ENCODE data around the gene MOB2.

Gene MOB2

DNA sequence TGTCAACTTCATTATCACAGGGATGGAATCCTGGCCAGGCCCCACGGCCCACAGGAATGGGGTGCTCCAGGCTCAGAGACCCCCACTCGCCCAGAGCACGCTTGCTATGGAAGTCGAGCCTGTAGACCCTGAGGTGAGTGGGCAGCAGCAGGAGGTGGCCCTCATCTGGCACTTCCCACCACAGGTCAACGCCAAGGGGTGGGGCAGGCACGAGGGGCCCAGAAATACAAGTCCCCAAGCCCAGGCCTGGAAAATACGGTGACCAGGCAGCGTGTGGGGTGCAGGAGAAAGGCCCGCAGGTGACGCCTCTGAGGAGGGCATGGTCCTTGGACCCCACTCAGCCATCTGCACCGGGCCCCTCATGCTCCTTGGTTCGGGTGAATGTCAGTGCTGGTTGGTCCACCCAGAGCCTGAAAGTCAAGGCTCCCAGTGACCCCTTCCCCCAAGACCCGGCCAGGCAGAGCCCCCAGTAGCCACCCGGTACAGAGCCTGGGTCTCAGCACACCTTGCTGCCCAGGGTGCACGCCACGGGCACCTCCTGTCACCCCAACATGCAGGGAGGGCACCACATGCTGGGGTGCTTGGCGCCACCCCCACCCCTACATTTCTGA, 2.4 kb downstream of the MOB2 start:
- DNase-seq: no peak

DNA sequence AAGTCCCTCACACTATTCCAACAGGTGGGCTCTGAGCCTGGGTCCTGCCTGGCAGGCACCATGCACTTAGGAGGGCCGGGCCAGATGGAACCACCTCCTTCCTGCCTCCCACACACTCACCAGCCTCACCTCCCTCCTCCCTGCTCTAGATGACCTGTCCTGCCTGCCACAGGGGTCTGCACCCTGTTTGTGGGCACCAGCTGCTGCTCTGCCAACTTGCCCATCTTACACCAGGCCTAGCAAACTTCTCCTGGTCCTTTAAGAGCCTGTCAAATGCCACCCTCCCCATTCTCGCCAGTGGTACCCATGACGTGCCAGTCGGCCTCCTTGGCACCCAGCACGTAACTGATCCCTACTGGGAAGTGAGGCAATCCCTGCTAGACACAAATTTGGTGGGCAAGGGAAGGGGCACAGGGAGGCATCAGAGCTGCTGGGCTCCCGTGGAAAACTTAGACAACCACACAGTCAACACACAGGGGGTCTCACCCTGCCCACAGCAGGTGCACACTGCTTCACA, 3.1 kb downstream of the MOB2 start:
- no peak for DNase-seq

DNA sequence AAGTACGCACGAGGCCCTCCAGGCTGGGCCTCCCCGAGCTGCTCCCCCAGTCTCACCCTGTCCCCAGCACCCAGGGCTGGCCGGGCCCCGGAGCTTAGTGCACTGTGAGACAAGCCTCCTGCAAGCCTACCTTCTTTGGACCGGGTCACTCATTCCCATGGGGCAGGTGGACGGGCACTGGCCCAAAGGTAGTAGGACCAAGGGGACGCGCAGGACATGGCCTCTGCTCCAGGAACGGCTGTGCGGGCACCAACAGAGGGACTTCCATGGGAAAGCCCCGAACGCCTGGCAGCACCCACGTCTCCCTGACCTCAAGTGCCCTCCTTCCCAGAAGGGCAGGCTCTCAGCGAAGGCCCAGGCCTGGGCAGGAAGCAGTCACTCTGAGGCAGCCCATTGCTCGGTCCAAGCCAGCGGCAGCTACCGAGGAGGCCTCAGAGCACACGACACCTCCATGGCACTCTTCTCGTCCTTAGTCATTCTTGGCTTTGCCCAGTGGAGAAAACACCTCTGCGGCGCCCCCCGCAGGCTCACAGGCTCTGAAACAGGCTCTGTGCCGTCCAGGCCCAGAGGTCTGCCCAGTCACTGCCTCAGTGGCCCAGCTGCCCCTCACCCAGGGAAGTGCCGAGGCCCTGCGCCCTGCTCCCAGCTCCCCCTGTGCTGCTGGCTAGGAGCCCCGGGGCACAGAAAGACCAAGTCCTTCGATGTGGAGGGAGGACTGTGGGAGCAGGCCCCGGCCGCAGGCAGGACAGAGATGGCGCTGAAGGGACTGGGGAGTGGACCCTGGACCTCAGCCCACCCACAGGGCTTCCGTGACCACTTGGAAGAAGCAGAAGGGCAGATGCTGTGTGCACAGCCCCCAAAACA, 3.8 kb downstream of the MOB2 start:
- no peak for DNase-seq

DNA sequence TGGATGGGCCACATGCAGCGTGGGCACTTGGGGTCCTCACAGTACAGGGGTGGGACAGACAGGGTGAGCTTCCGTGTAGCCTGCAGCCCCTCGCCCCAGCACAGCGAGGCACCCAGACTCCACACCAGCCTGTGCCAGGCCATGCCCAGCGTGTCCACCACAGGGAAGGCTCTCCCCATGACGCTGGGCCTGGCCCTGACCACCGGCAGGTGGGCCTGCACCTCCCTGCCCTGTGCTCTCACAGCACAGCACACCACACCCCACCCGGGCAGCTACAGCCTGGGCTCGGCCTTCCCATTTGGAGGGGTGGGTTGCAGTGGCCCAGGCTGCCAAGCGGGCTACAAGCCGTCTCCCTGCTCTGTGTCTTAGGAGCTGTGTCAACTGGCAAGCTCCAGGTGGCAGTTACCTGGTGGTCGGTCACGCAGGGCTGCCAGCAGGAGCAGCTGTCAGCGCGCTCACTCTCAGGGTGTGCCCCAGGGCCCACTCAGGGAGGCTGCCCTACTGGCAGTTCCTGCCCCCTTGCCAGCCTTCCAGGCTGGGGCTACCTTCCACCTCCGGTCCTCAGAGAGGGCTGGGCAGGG, 4.6 kb downstream of the MOB2 start:
- DNase-seq: no peak

DNA sequence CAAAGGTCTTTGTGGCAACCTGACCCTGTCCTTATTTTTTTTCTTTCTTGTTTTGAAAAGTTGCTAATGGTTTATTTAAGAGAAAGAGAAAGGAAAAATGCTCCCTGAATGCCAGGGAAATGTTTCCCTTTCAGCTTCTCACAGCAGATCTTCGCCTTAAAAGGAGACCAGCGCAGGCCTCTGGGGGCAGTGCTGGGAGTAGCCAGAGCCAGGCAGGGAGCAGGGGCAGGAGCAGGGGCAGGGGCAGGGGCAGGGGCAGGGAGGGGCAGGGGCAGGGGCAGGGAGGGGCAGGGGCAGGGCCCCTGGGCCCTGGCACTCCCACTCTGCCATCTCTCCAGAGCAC, 5.1 kb downstream of the MOB2 start:
- no peak for DNase-seq

DNA sequence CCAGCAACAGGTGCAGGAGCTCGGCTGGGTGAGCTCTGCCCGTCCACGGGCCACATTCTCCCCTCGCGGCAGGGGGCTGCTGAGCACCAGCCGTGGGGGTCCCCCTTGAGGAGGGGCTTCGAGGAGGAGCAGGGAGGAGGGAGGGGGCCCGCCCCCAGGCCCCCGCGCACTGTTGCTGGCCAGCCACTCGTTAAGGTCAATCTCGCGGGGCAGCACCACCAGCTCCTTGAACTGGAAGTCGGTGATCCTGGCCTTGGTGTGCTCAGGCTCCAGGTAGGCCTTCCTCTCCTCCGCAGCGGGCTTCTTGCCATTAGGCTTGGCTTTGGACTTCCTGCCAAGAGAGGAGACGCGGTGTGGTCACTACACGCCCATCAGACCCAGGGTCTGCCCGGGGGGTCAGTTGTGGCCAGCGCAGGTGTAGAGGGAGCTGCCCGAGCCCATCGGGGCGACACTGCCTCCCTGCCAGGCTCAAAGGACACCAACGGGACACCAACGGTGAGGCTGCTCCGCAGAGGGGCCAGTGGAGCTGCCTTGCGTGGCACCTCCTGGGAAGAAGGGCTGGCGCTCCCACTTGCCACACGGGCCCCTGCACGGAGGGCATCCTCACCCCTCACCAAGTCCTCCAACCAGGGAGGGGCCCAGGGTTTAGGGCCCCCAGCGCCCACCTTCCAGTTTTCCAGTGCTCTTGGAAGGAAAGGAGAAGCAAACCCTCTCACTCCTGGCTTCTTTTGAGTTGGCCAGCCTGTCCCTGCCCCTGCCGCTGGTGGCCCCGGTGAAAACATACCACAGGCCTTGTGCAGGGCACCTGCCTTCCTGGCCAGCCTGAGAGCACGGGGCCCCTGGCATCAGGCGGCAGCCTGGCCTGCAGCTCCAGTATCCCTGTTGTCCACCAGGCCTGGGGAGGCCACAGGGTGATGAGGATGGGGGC, 5.8 kb downstream of the MOB2 start:
- no peak for DNase-seq

DNA sequence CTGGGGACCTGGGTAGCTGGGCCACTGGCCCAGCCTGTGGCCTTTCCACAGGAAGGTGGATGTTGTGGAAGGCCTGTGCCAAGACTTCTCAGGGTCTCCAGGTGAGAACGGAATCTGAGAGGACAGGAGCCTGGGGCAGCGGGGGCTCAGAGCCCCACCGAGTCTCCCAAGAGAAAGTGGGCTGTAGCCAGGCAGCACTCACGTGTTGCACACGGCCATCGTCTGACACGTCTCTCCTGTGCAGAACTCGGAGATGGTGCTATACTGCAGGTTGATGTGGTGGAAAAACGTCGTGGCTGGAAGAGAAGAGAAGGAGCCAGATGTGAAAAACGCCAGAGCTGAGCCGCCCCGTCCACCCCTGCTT, 6.4 kb downstream of the MOB2 start:
- no peak for DNase-seq

DNA sequence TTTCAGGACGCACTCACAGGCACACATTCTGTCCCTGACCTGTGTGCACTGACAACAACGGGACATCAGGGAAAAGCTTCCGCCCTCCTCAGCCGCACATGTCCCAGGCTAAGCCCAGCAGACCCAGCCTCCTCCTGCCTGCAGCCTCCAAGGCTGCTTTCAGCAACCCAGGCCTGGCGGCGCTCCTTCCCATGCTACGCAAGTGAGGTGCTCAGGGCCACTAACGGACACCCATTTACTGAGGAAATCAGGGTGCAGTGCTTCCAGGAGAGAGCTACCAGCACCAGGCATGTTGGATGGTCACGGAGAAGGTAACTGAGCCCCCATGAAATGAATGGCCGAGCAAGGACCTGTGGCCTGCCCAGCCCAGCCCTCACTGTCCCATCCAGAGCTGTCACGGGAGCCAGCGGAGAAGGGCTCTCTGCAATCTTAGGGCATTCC, 6.9 kb downstream of the MOB2 start:
- DNase-seq: no peak

DNA sequence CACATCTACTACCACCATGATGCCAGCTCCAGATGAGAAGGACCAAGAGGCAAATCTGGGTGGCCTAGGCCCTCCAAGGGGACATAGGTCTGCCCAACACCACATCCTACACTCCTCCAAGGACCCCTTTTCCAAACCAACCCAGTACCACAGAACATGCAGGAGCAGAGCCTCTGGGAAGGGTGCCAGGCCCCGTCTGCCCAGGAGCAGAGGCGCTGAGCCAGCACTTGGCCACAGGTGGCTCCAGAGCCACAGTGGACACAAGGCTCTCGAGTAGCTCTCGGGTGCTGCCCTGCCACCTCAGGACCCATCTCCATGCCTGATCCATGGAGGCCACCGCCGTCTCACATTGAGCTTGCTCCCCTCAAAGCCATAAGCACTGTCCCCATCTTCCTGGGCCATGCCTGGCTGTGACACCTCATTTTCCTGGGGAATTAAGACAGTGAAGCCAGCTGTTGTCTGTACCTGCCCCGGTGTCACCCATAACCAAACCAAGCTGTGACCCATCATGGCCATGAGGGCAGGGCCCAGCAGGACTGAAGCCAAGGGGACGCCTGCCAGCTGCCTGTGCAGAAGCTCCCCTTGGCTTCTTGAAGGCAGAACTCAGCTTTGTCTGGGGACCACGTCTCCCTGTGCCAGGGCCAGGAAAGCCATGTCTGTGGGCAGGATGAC, 7.4 kb downstream of the MOB2 start:
- no peak for DNase-seq

DNA sequence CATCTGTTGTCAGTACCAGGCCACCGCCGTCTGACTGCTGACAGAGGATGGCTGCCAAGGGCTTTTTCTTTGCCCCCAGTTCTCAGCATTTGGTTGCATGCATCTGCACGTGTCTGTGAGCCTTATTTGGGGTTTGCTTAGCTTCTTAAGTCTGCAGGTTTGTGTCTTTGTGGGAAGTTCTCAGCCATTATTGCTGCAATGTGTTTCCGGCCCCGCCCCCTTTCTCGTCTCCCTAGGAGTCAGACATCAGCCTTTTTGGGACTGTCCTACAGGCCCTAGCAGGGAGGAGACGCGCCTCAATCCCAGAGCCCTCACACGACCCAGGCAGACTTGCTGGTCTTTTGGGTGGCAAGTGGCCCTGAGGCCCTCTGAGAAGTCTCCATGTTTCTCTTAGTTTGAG, 8.0 kb downstream of the MOB2 start:
- DNase-seq: no peak

DNA sequence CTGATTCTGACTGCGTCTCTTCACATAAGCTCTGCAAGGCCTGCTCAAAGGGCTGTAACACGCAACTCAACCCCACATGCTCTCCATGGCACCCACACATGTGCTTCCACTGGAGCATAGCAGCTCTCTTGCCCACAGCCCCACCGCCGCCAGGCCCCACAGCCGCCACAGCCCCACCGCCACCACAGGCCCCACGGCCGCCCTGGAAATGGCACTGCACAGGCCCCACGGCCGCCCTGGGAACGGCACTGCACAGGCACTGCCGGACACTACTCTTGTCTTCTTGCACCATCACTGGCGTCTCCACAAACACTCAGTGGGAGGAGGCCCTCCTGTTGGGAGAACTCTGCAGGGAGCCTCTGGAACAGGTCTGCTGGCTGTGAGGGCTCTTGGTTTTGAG, 8.6 kb downstream of the MOB2 start:
- DNase-seq: no peak

DNA sequence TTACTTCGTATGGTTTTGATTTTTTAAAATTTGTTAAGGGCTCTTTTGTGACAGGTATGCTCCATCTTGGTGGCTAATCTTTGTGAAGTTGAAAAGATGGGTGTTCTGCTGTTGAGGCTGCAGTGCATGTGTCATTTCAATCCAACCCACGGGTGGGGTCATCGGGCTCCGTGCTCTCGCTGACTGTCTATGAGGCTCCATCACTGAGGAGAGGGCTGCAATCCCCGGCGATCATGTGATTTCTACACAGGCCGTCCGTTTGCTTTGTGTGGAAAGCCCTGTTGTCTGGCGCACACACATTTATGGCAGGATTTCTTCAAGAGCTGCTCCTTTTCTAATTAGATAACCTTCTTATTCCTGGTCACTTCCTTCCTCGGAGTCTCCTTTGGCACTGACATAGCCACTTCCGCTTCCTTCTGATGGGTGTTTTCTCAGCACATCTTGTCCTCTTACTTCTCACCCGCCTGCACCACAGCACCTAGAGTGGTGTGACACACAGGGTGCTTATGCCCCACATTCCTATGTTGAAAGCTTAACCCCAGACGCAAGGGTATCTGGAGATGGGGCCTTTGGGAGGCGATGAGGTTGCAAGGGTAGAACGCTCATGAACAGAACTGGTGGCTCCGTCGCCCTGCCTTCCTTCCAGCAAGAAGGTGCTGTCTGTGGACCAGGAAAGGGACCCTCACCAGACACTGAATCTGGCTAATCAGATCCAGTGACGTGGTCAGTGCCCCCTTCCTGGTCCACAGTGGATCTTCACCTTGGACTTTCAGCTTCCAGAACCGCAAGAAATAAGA, 9.4 kb downstream of the MOB2 start:
- no peak for DNase-seq

DNA sequence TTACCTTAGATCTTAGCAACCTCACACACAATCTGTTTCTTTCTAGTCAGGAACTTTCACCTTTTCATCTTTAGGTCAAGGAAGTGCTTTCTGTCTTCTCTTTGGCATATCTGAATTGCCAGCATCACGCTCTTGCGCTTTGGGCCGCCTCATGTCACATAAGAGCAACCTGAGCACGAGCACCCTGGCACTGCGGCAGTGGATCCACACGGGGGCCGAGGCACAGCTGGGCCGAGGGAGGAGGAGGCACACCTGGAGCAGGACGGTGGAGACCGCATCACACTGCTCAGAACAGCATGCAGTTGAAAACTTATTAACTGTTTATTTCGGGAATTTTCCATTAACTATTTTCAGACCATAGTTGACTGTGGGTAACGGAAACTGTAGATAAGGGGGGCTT, 10.7 kb downstream of the MOB2 start:
- DNase-seq: no peak

DNA sequence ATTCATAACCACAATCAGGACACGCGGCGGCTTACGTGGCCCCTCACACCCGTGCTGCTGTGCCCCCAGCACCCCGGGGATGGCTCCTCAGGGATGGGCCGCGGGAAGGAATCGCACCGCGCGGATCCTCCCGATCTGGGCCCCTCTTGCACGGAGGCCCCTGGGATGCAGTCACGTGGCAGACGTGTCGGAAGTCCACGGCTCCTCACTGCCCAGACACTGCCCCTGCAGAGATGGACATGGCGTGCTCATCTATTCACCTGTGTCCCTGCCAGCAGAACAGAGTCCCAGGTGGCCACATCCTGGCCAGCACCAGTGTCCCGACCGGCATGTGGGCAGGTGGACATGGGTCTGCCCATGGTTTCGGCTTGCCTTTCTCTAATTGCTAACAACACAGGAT, 12.8 kb downstream of the MOB2 start:
- no peak for DNase-seq

DNA sequence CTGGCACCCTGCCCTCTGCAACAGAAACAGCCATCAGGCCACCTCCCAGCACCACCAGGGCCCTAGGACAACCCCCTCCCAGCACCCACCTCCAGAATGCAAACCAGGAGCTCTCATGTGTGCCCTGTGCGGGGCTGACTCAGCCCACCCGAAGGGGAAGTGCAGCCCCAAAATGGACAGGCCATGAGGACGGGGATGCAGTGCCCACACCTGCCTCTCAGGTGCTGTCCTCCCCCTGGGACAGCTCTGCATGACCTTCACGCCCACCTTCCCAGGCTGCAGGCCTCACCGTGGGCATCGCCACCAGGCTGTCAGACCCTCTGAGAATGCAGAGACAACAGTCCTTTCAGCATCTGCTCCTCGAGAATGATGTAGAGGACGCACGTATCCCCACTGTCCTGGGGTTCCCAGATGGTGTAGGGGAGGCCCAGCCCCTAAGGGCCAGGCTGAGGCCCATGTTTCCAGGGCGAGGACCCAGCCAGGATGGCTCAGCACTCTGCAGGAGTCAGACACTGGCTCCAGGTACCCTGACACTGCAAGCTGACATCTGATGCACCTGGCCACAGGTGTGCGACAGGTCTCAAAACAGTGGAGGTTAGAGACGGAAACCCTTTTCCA, 13.5 kb downstream of the MOB2 start:
- no peak for DNase-seq

DNA sequence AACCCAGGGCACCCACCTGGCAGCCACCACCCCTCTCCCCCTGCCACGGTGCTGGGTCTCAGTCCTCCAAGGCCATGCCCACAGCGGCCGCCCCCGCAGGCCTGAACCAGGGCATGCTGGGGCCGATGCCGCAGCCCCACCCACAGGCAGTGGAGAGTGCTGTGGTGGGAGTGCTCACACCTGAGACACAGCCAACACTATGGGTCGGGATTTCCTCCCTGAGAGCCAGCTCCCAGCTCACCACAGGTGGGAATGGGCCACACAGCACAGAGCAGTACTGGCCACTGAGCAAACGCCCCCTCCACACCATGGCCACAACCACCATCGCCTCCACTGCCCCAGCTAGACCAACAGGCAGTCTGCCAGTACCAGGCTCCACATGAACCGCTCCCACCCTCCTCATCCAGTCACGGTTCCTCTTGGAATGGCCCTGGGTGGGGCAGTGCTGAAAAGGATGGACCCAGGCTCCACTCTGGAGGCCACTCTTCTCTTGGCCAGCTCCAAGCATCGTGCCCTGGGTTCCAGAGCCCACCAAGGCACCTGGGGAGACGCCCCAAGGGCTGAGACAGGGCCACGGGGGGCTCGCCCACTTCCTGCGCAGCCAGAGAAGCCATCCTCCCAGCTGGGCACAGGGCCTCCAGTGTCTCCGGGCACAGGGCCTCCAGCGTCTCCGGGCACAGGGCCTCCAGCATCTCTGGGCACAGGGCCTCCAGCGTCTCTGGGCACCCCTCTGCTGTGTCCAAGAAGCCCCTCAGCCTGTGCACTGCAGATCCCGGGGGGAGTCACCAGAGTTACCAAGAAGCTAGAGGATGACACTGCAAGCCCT, 14.2 kb downstream of the MOB2 start:
- DNase-seq: no peak

DNA sequence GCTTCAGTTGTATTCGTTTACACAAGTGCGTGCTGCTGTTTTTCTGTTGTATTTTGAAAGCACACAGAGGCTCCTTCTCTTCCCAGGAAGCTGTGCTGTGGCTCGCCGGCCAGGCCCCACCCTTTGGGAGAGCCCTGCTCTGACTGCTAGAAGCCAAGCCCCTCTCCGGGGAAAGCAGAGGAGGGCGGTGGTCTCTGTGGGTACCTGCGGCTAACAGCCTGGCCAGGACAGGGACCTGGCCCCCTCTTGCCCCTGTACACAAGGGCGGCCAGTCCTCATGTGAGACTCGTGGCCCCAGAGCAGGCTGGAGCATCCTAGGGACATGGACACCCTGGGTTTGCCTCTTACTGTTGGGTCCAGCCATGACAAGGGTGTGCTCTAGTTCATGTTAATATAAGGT, 14.8 kb downstream of the MOB2 start:
- no peak for DNase-seq

DNA sequence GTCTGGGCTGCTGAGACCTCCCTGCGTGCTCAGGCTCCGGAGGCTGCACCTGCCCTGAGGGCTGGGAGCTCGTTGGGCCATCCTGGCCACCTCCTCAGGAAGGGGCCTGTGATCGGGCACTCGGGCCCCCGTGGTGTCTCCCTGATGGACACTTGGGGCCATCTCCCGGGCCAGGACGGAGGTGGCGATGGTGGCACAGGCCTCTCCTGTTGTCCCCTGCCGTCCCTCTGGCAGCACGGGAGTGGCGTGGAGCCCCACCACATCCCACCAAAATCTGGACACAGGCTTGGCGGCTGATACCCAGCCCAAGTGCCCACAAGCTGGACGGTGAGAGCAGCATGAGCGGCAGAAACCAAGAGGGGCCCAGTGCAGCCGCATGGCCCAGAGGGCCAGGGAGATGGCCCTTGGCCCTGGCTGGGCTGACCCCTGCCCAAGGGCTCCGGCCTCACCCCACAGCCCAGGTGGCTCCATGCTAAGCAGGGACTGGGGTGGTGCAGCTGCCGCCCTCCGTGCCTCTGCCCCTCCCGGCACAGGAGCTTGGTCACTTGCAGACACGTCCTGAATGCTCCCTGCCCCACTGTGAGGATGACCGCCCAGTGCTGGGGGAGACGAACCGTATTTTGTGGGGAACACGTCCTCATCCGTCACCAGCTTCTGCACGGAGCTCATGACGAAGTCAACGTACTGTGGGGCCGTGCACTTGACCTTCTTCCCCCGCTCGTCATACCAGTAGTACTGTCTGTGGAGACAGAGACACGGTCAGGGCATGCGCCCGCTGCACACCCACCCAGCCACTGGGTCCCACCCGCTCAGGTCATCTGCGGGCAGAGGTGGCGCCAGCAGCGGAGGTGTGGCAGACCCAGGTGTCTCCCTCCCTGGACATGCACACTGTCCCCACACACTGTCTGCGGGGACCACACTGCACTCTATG, 15.6 kb downstream of the MOB2 start:
- no peak for DNase-seq

Data from activated CD4-positive, alpha-beta T cell treated with anti-CD3 and anti-CD28 coated beads, Interleukin-2, Interleukin-6, amounts not matched to agents 100 ng/mL and 50 ng/mL, durations not matched to agents 16 hours and 8 hours (primary cell).